Mesendoderm (in vitro differentiated cells): ENCODE measurements around the gene MUC2.

Experiments
- DNase-seq: peaks from one replicate; pipeline ENCODE4 v3.0.0; 2013
- H2AK5ac ChIP-seq: 2 replicates; pipeline ENCODE4 v1.6.1; 2013; ENCODE audit warnings: low read length, inconsistent platforms
- H2BK120ac ChIP-seq: 2 replicates; pipeline ENCODE4 v1.6.1; 2013; ENCODE audit warnings: low read depth, mild to moderate bottlenecking, low read length, moderate library complexity, mixed read lengths
- H2BK15ac ChIP-seq: replicated peaks from 2 replicates; pipeline ENCODE4 v1.6.1; 2013; ENCODE audit warnings: low read depth, mild to moderate bottlenecking, moderate library complexity
- H2BK5ac ChIP-seq: 2 replicates; pipeline ENCODE4 v1.6.1; 2013; ENCODE audit warnings: low read length, inconsistent platforms
- H3K18ac ChIP-seq: 2 replicates; pipeline ENCODE4 v1.6.1; 2013; ENCODE audit warnings: mild to moderate bottlenecking, low read length, mixed read lengths
- H3K23ac ChIP-seq: one replicate; pipeline ENCODE4 v1.6.1; 2013; ENCODE audit warnings: low read length
- H3K27ac ChIP-seq: 2 replicates; pipeline ENCODE4 v1.5.1; 2013; ENCODE audit warnings: low read depth, mild to moderate bottlenecking, inconsistent platforms, low read length, moderate library complexity
- H3K27me3 ChIP-seq: 2 replicates; pipeline ENCODE4 v1.6.1; 2013; ENCODE audit warnings: low read length, control low read depth, mild to moderate bottlenecking, inconsistent platforms; ENCODE audit not compliant: insufficient read depth, poor library complexity
- H3K36me3 ChIP-seq: 2 replicates; pipeline ENCODE4 v1.6.1; 2013; ENCODE audit warnings: low read length, inconsistent platforms; ENCODE audit not compliant: control insufficient read depth, insufficient read depth
- H3K4ac ChIP-seq: one replicate; pipeline ENCODE4 v1.6.1; 2013; ENCODE audit warnings: low read depth, mild to moderate bottlenecking, low read length, moderate library complexity
- H3K4me1 ChIP-seq: 2 replicates; pipeline ENCODE4 v1.6.1; 2013; ENCODE audit warnings: low read depth, low read length, inconsistent platforms; ENCODE audit not compliant: control insufficient read depth
- H3K4me2 ChIP-seq: 2 replicates; pipeline ENCODE4 v1.6.1; 2013; ENCODE audit warnings: low read length
- H3K4me3 ChIP-seq: 2 replicates; pipeline ENCODE4 v1.5.1; 2013; ENCODE audit warnings: mild to moderate bottlenecking, low read length
- H3K56ac ChIP-seq: one replicate; pipeline ENCODE4 v1.6.1; 2013; ENCODE audit warnings: low read length
- H3K79me1 ChIP-seq: 2 replicates; pipeline ENCODE4 v1.6.1; 2013; ENCODE audit warnings: low read length, inconsistent platforms
- H3K79me2 ChIP-seq: 2 replicates; pipeline ENCODE4 v1.6.1; 2013; ENCODE audit warnings: mild to moderate bottlenecking, low read length; ENCODE audit not compliant: control insufficient read depth, insufficient read depth
- H3K9ac ChIP-seq: 2 replicates; pipeline ENCODE4 v1.6.1; 2013; ENCODE audit warnings: low read length, inconsistent platforms
- H4K5ac ChIP-seq: one replicate; pipeline ENCODE4 v1.6.1; 2013; ENCODE audit warnings: low read length
- H4K8ac ChIP-seq: one replicate; pipeline ENCODE4 v1.6.1; 2013; ENCODE audit warnings: low read depth, mild to moderate bottlenecking, control low read depth, low read length, moderate library complexity
- WGBS: extraction: QIAGEN DNeasy Blood & Tissue Kit; methylation state at CpG from one replicate; pipeline ENCODE4 v1.1.7; 2013; ENCODE audit warnings: low lambda C conversion rate, missing lambda C conversion rate; ENCODE audit not compliant: insufficient coverage; ENCODE audit errors: extremely low coverage; 5-methylcytosine and 5-hydroxymethylcytosine counted together

Gene MUC2

GRCh38 chr11:1088927-1089737 is 14.5 kb downstream of the MUC2 start:
- no peak overlapping the region for H3K4me2 ChIP-seq

GRCh38 chr11:1089738-1090599 is 15.3 kb downstream of the MUC2 start:
- Histone ChIP-seq H4K8ac (no peak overlapping the region), H2AK5ac (no peak overlapping the region), H3K27me3 (no peaks in the 10 kb centered on the region), H4K5ac (no peak overlapping the region), H3K36me3 (no peaks in the 10 kb centered on the region), H3K4me2 (no peak overlapping the region), H3K4me1 (no peaks in the 10 kb centered on the region), H2BK5ac (no peak overlapping the region), H3K27ac (no peak overlapping the region), H3K79me2 (no peaks in the 10 kb centered on the region), H3K23ac (no peak overlapping the region), H3K9ac (no peak overlapping the region), H2BK120ac (no peak overlapping the region), H3K18ac (no peak overlapping the region), H3K79me1 (no peaks in the 10 kb centered on the region), H3K56ac (no peak overlapping the region), H3K4ac (no peak overlapping the region), H2BK15ac (no peak overlapping the region), H3K4me3 (no peak overlapping the region)
- no CpG with 5 or more reads among the region's 31 CpGs for WGBS
- DNase-seq, result no peak

More at GRCh38 chr11:1088927-1089737, 14.5 kb downstream of the MUC2 start:
- H3K36me3 ChIP-seq, result no peaks in the 10 kb centered on the region
- H3K4me3 ChIP-seq, result no peak overlapping the region
- H3K23ac ChIP-seq, result no peak overlapping the region
- no peak overlapping the region for H2BK5ac ChIP-seq
- H4K8ac ChIP-seq, result no peak overlapping the region
- no peak overlapping the region for H3K27ac ChIP-seq
- H3K4ac ChIP-seq, result no peak overlapping the region
- H3K9ac ChIP-seq, result no peak overlapping the region
- H2BK120ac ChIP-seq, result no peak overlapping the region
- H3K79me2 ChIP-seq, result no peaks in the 10 kb centered on the region
- no peak overlapping the region for H4K5ac ChIP-seq
- H2AK5ac ChIP-seq, result no peak overlapping the region
- WGBS, result no CpG with 5 or more reads among the region's 33 CpGs
- no peaks in the 10 kb centered on the region for H3K27me3 ChIP-seq
- H3K4me1 ChIP-seq, result no peaks in the 10 kb centered on the region
- no peak overlapping the region for H2BK15ac ChIP-seq
- H3K56ac ChIP-seq, result no peak overlapping the region
- H3K18ac ChIP-seq, result no peak overlapping the region
- no peak for DNase-seq
- H3K79me1 ChIP-seq, result no peaks in the 10 kb centered on the region

GRCh38 chr11:1090600-1091331 is 16.1 kb downstream of the MUC2 start:
- H3K18ac ChIP-seq, result no peak overlapping the region
- H2BK5ac ChIP-seq, result no peak overlapping the region
- DNase-seq, result no peak
- H3K9ac ChIP-seq, result no peak overlapping the region
- no peaks in the 10 kb centered on the region for H3K36me3 ChIP-seq
- no peak overlapping the region for H4K5ac ChIP-seq
- H2BK120ac ChIP-seq, result no peak overlapping the region
- no CpG with 5 or more reads among the region's 20 CpGs for WGBS
- H3K23ac ChIP-seq, result no peak overlapping the region
- no peaks in the 10 kb centered on the region for H3K79me1 ChIP-seq
- no peak overlapping the region for H3K4me2 ChIP-seq
- no peaks in the 10 kb centered on the region for H3K27me3 ChIP-seq
- H3K4ac ChIP-seq, result no peak overlapping the region
- no peak overlapping the region for H3K4me3 ChIP-seq
- H3K4me1 ChIP-seq, result no peaks in the 10 kb centered on the region
- no peak overlapping the region for H2AK5ac ChIP-seq
- H3K27ac ChIP-seq, result no peak overlapping the region
- no peak overlapping the region for H4K8ac ChIP-seq
- no peak overlapping the region for H3K56ac ChIP-seq
- H3K79me2 ChIP-seq, result no peaks in the 10 kb centered on the region
- no peak overlapping the region for H2BK15ac ChIP-seq

GRCh38 chr11:1091332-1092083 is 16.8 kb downstream of the MUC2 start:
- H2BK5ac ChIP-seq, result no peak overlapping the region
- H3K9ac ChIP-seq, result no peak overlapping the region
- H3K23ac ChIP-seq, result no peak overlapping the region
- no peak overlapping the region for H2BK15ac ChIP-seq
- no peaks in the 10 kb centered on the region for H3K79me2 ChIP-seq
- no peak for DNase-seq
- no peak overlapping the region for H3K4me3 ChIP-seq
- H3K27me3 ChIP-seq, result no peaks in the 10 kb centered on the region
- no peak overlapping the region for H3K56ac ChIP-seq
- H3K79me1 ChIP-seq, result no peaks in the 10 kb centered on the region
- H3K27ac ChIP-seq, result no peak overlapping the region
- WGBS, result no CpG with 5 or more reads among the region's 12 CpGs
- no peak overlapping the region for H3K18ac ChIP-seq
- no peak overlapping the region for H2AK5ac ChIP-seq
- H2BK120ac ChIP-seq, result no peak overlapping the region
- no peak overlapping the region for H4K5ac ChIP-seq
- no peak overlapping the region for H3K4ac ChIP-seq
- no peak overlapping the region for H4K8ac ChIP-seq
- H3K36me3 ChIP-seq, result no peaks in the 10 kb centered on the region
- no peak overlapping the region for H3K4me2 ChIP-seq
- no peaks in the 10 kb centered on the region for H3K4me1 ChIP-seq

- Histone ChIP-seq H3K27ac (no peak overlapping the region), H3K4ac (no peak overlapping the region), H3K79me2 (no peaks in the 10 kb centered on the region), H4K5ac (no peak overlapping the region), H3K18ac (no peak overlapping the region), H3K4me3 (no peak overlapping the region), H2AK5ac (no peak overlapping the region), H3K4me1 (no peaks in the 10 kb centered on the region), H3K56ac (no peak overlapping the region), H4K8ac (no peak overlapping the region), H3K9ac (no peak overlapping the region), H2BK120ac (no peak overlapping the region), H2BK15ac (no peak overlapping the region), H3K36me3 (no peaks in the 10 kb centered on the region), H2BK5ac (no peak overlapping the region), H3K4me2 (no peak overlapping the region), H3K79me1 (no peaks in the 10 kb centered on the region), H3K27me3 (no peaks in the 10 kb centered on the region), H3K23ac (no peak overlapping the region)
- no peak for DNase-seq
- WGBS, result no CpG with 5 or more reads among the region's 17 CpGs
Measured at GRCh38 chr11:1092145-1092670, 17.5 kb downstream of the MUC2 start.
